ENCODE data around the gene AAK1. TPM values are rescaled to one million over a fixed set of nuclear protein-coding genes. Genes with fewer than 3 reads are reported as not detected.

The AAK1 gene
- total RNA-seq, 1 donor from 2014 or later, result 108 TPM

DNA sequence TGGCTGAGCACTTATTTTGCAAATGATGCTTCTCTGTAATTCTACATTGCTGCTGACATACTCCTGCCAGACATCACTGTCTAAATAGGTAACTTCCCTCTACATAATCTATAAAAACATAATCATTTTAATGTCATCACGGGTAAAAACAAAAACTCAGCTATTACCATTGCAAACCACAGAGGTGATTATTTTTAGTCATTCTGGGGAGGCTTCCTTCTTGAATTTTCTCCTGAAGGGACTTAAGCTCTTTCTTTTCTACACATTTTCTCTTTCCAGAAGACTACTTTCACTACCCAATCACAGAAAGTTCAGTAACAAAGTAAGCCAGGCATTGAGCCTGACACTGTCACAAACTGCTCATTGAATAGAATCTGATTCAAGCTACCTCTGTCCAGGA is 165.9 kb downstream of the AAK1 start:
- Histone ChIP-seq H3K36me3 (ENCODE audit: insufficient read depth, low read length) (peaks cover 9% of the 10 kb centered on the region), H3K9me3 (ENCODE audit: insufficient read depth, low read depth, low read length) (no peaks in the 10 kb centered on the region), H3K27me3 (ENCODE audit: insufficient read depth, low read length) (no peaks in the 10 kb centered on the region), H2AFZ (ENCODE audit: low read depth, low read length) (no peak overlapping the region), H3K4me3 (ENCODE audit: insufficient read depth, low read depth, low read length) (no peak overlapping the region), H3K4me2 (ENCODE audit: low read length) (no peak overlapping the region), H4K20me1 (ENCODE audit: insufficient read depth, low read length) (no peaks in the 10 kb centered on the region), H3K79me2 (ENCODE audit: insufficient read depth, low read length) (no peaks in the 10 kb centered on the region), H3K4me1 (ENCODE audit: insufficient read depth, low read length) (no peaks in the 10 kb centered on the region), H3K27ac (ENCODE audit: low read depth, low read length) (no peak overlapping the region), H3K9ac (ENCODE audit: low read length) (no peak overlapping the region)
- Mint-ChIP-seq H3K4me3 (ENCODE audit: unreplicated experiment) (no peak overlapping the region), H3K9me3 (ENCODE audit: unreplicated experiment) (no peaks in the 10 kb centered on the region), H3K27ac (ENCODE audit: unreplicated experiment) (no peak overlapping the region), H3K36me3 (ENCODE audit: low read depth, unreplicated experiment) (peaks cover 31% of the 10 kb centered on the region), H3K4me1 (ENCODE audit: low read depth, unreplicated experiment) (peaks cover 5% of the 10 kb centered on the region), H3K27me3 (ENCODE audit: low read depth, unreplicated experiment) (no peaks in the 10 kb centered on the region)
- TF ChIP-seq EZH2 (IDR thresholded peaks at IDR 0.05; ENCODE audit: insufficient read depth, low read length), result no peak
- TF ChIP-seq CTCF (IDR thresholded peaks at IDR 0.05; ENCODE audit: insufficient read depth, low read depth, low read length), result no peak
- FAIRE-seq (no peak), DNase-seq (ENCODE audit: low read depth) (no peak)

- Histone ChIP-seq H3K9me3 (ENCODE audit: insufficient read depth, low read depth, low read length) (no peaks in the 10 kb centered on the region), H2AFZ (ENCODE audit: low read depth, low read length) (no peak overlapping the region), H3K4me3 (ENCODE audit: insufficient read depth, low read depth, low read length) (no peak overlapping the region), H4K20me1 (ENCODE audit: insufficient read depth, low read length) (no peaks in the 10 kb centered on the region), H3K4me1 (ENCODE audit: insufficient read depth, low read length) (no peaks in the 10 kb centered on the region), H3K9ac (ENCODE audit: low read length) (no peak overlapping the region), H3K36me3 (ENCODE audit: insufficient read depth, low read length) (peaks cover 9% of the 10 kb centered on the region), H3K4me2 (ENCODE audit: low read length) (no peak overlapping the region), H3K27me3 (ENCODE audit: insufficient read depth, low read length) (no peaks in the 10 kb centered on the region), H3K79me2 (ENCODE audit: insufficient read depth, low read length) (no peaks in the 10 kb centered on the region), H3K27ac (ENCODE audit: low read depth, low read length) (no peak overlapping the region)
- H3K27ac Mint-ChIP-seq (ENCODE audit: unreplicated experiment), result no peak overlapping the region
- no peaks in the 10 kb centered on the region for H3K27me3 Mint-ChIP-seq (ENCODE audit: low read depth, unreplicated experiment)
- DNase-seq (ENCODE audit: low read depth) (no peak), FAIRE-seq (no peak)
- H3K36me3 Mint-ChIP-seq (ENCODE audit: low read depth, unreplicated experiment), result peaks cover 28% of the 10 kb centered on the region
- no peak for TF ChIP-seq EZH2 (IDR thresholded peaks at IDR 0.05; ENCODE audit: insufficient read depth, low read length)
- no peak for TF ChIP-seq CTCF (IDR thresholded peaks at IDR 0.05; ENCODE audit: insufficient read depth, low read depth, low read length)
- H3K4me1 Mint-ChIP-seq (ENCODE audit: low read depth, unreplicated experiment), result peaks cover 5% of the 10 kb centered on the region
- peaks cover 2% of the 10 kb centered on the region for H3K9me3 Mint-ChIP-seq (ENCODE audit: unreplicated experiment)
- H3K4me3 Mint-ChIP-seq (ENCODE audit: unreplicated experiment), result no peak overlapping the region
Measured at GRCh38 chr2:69474688-69475087, 168.9 kb downstream of the AAK1 start.

DNA sequence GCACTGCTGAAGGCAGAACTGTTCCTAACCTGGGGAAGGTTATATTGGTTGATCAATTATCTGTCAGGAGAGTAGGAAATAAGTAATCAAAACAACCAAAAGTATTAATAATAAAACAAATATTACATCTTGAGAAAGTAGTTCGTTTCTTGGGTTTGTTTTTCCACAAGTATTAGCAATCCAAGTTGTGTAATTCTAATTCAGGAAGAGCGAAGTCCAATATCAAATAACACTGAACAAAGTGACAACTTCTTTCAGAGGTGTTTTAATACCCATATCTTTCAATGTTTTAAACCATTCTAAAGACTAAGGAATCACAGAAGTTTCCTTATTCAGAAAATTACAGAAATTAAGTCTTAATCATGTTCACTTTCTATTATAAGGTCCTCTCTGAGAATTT is 171.7 kb downstream of the AAK1 start:
- Mint-ChIP-seq H3K4me3 (ENCODE audit: unreplicated experiment) (no peak overlapping the region), H3K9me3 (ENCODE audit: unreplicated experiment) (peaks cover 2% of the 10 kb centered on the region), H3K27me3 (ENCODE audit: low read depth, unreplicated experiment) (no peaks in the 10 kb centered on the region), H3K27ac (ENCODE audit: unreplicated experiment) (no peak overlapping the region), H3K4me1 (ENCODE audit: low read depth, unreplicated experiment) (peaks cover 9% of the 10 kb centered on the region), H3K36me3 (ENCODE audit: low read depth, unreplicated experiment) (peaks cover 21% of the 10 kb centered on the region)
- H3K4me1 ChIP-seq (ENCODE audit: insufficient read depth, low read length), result no peaks in the 10 kb centered on the region
- no peak overlapping the region for H3K27ac ChIP-seq (ENCODE audit: low read depth, low read length)
- H3K27me3 ChIP-seq (ENCODE audit: insufficient read depth, low read length), result no peaks in the 10 kb centered on the region
- H3K79me2 ChIP-seq (ENCODE audit: insufficient read depth, low read length), result no peaks in the 10 kb centered on the region
- no peak overlapping the region for H2AFZ ChIP-seq (ENCODE audit: low read depth, low read length)
- no peak for DNase-seq (ENCODE audit: low read depth)
- H4K20me1 ChIP-seq (ENCODE audit: insufficient read depth, low read length), result no peaks in the 10 kb centered on the region
- no peak overlapping the region for H3K9ac ChIP-seq (ENCODE audit: low read length)
- no peak overlapping the region for H3K4me2 ChIP-seq (ENCODE audit: low read length)
- TF ChIP-seq CTCF (IDR thresholded peaks at IDR 0.05; ENCODE audit: insufficient read depth, low read depth, low read length) (no peak), EZH2 (IDR thresholded peaks at IDR 0.05; ENCODE audit: insufficient read depth, low read length) (no peak)
- H3K9me3 ChIP-seq (ENCODE audit: insufficient read depth, low read depth, low read length), result no peaks in the 10 kb centered on the region
- H3K36me3 ChIP-seq (ENCODE audit: insufficient read depth, low read length), result peaks cover 3% of the 10 kb centered on the region
- H3K4me3 ChIP-seq (ENCODE audit: insufficient read depth, low read depth, low read length), result no peak overlapping the region
- FAIRE-seq, result no peak

Measured in astrocyte (in vitro differentiated cells and primary cell).